GM12875 (cell line): Measurements from ENCODE around the gene FOSL2.

Source experiments
- H3K4me3 ChIP-seq: one replicate; pipeline ENCODE4 v1.5.1; 2011; ENCODE audit warnings: low read depth, low read length, control low read depth
- TF ChIP-seq, protein P1 (sequence below): IDR thresholded peaks from 2 replicates; pipeline ENCODE4 v1.5.1; 2011; ENCODE audit warnings: low read depth, mild to moderate bottlenecking, control low read depth, inconsistent platforms, low read length, moderate library complexity, borderline replicate concordance; ENCODE audit not compliant: insufficient read depth

The FOSL2 gene

GRCh38 chr2:28392297-28393113 is at the start of gene FOSL2:
TSS of gene FOSL2 (plus strand) at chr2:28392858. CDS start at chr2:28393721, 863 bp downstream.
- TF ChIP-seq, protein P1, sequence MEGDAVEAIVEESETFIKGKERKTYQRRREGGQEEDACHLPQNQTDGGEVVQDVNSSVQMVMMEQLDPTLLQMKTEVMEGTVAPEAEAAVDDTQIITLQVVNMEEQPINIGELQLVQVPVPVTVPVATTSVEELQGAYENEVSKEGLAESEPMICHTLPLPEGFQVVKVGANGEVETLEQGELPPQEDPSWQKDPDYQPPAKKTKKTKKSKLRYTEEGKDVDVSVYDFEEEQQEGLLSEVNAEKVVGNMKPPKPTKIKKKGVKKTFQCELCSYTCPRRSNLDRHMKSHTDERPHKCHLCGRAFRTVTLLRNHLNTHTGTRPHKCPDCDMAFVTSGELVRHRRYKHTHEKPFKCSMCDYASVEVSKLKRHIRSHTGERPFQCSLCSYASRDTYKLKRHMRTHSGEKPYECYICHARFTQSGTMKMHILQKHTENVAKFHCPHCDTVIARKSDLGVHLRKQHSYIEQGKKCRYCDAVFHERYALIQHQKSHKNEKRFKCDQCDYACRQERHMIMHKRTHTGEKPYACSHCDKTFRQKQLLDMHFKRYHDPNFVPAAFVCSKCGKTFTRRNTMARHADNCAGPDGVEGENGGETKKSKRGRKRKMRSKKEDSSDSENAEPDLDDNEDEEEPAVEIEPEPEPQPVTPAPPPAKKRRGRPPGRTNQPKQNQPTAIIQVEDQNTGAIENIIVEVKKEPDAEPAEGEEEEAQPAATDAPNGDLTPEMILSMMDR, result no peak
- peak within 1 kb of the TSS; percentile 65 for H3K4me3 ChIP-seq

- TF ChIP-seq, protein P1, result no peak
- no peak overlapping the region for H3K4me3 ChIP-seq
These were observed 49.3 kb upstream of the FOSL2 start for GRCh38 chr2:28343184-28343942.

- H3K4me3 ChIP-seq, result no peak overlapping the region
- TF ChIP-seq, protein P1, result no peak
These were observed 48.5 kb upstream of the FOSL2 start for GRCh38 chr2:28343971-28344715.

GRCh38 chr2:28344756-28345373 is 47.8 kb upstream of the FOSL2 start:
- TF ChIP-seq, protein P1, result no peak

DNA sequence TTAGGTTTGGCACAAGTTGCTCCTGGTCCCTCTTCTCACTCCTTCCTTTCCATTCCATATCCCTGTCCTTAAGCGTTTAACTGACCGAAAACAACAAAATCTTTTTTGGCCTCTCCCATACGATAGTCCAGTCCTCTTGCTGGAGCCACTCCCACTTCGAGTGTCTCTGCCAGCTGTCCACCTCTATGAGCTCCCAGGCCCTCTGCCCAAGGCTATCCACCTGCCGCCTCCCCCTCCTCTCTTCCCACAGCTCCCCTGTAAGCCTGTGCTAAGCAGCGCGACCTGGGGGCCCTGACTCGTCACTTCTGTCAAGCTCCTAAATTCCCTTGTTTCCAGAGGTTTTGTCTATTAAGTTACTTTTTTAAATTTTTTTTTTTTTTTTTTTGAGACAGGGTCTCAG is 47.0 kb upstream of the FOSL2 start:
- TF ChIP-seq, protein P1, result no peak
- no peak overlapping the region for H3K4me3 ChIP-seq

More at GRCh38 chr2:28344756-28345373, 47.8 kb upstream of the FOSL2 start:
- H3K4me3 ChIP-seq, result no peak overlapping the region

- TF ChIP-seq, protein P1, result no peak
- H3K4me3 ChIP-seq, result no peak overlapping the region
These were observed 46.1 kb upstream of the FOSL2 start for GRCh38 chr2:28346587-28346986.
